Measurements from ENCODE around the gene NKD1.

NKD1 gene

DNA sequence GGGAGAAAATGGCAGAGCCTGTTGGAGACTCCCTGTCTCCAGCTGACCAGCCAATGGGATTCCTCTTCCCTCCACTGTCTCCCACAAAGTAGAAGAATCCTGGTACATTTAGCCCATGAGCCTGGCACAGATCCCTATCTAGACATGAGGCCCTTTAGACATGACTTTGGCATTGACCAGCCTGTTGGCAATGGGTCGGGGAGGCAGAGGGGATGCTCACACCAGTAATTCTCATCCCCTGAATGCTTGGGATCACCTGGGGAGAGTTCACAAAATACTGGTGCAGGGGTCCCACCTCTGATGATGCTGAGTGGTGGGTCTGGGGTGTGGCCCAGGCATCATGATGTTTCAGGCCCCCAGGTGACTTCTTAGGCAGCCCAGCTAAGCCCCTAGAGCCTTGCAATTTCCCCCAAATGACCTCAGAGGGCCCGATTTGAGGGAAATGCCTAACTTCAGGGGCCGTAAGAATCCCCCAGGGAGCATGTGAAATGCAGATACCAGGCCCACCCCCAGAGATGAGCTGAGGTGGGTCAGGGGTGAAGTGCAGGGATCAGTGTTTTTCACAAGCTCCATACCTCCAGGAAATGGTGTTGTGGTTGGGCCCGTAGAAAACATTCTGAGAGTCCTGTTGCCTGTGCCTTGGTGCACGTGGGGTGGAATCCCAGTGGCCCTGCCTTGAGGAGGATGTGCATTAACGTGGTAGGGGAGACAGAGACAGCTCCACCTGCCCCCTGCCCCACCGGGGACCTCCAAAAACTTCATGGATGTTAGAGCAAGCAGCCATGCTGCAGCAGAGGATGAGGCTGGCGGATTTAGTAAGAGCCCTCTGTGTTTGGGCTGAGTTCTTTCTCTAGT lies 90.8 kb downstream of the NKD1 start:
- Histone ChIP-seq H3K27me3 (ENCODE audit: insufficient read depth, low read length) (no peaks in the 10 kb centered on the region), H3K4me3 (ENCODE audit: low read length) (no peak overlapping the region), H2AFZ (ENCODE audit: low read depth, low read length) (no peak overlapping the region), H3K4me1 (ENCODE audit: insufficient read depth, low read length) (no peaks in the 10 kb centered on the region), H3K36me3 (ENCODE audit: insufficient read depth, low read length) (no peaks in the 10 kb centered on the region), H3K9me3 (ENCODE audit: low read length) (no peaks in the 10 kb centered on the region)

DNA sequence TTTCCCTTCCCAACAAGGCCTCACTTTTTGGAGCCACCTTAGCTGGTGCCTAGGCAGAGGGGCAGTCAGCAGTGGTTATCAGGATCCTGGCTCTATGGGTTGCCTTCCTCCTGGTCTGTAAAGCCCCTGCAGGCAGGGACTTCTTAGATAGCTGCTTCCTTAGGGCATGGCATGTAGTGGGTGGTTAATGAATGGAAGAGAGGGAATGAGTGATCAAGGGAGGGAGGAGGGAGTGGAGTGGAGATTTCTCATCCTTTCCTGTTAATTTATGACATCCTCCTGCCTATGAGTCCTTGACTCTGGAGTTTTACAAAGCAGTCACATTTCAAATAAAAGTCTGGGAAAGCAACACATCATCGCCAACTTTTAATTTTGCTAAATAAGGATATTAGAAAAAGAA lies 92.2 kb downstream of the NKD1 start:
- peaks cover 3% of the 10 kb centered on the region for H3K4me1 ChIP-seq (ENCODE audit: insufficient read depth, low read length)
- no peaks in the 10 kb centered on the region for H3K9me3 ChIP-seq (ENCODE audit: low read length)
- H3K4me3 ChIP-seq (ENCODE audit: low read length): no peak overlapping the region
- no peaks in the 10 kb centered on the region for H3K27me3 ChIP-seq (ENCODE audit: insufficient read depth, low read length)
- no peaks in the 10 kb centered on the region for H3K36me3 ChIP-seq (ENCODE audit: insufficient read depth, low read length)
- H2AFZ ChIP-seq (ENCODE audit: low read depth, low read length): no peak overlapping the region

DNA sequence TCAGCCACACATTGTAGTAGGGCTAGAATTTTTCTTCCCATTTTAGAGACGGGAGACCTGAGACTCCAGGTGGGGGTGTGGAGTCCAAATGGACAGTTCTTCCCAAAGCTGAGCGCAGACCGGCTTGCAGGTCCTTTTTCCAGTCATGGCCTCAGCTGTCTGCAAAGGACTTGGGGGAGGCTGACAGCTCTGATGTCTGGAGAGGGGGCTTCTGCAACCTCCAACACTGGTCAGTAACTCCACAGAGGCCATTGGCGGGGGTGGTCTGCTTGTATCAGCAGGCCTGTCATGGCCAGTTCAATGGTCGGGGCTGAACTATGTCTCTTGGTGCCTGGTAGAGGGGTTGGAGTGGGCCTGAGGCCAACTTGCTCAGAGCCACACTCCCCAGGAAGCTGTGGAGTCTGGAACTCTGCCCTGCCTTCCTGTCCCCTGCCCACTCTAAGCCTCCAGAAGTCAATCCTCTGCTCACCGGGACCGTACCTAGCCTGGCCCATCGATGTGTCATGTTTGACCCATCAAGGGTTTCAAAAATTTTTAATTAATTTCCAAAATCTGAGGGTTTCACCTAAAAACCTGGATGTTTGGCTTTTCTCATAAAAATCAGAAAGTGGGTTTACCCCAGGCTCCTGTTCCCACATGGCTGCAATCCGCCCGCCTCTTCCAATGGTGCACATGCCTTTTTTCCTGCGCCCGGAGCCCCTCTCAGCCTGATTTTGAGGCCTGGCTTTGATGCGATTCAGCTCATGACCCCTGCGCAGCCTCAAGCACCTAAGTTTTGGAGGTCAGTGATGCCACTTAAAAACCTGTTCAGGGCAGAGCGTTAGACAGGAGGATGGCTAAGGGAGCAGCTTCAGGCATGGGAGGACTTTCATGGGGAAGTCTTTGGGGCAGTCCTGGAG lies 93.0 kb downstream of the NKD1 start:
- H3K9me3 ChIP-seq (ENCODE audit: low read length): no peaks in the 10 kb centered on the region
- H3K4me3 ChIP-seq (ENCODE audit: low read length): no peak overlapping the region
- H3K4me1 ChIP-seq (ENCODE audit: insufficient read depth, low read length): peaks cover 11% of the 10 kb centered on the region
- H3K27me3 ChIP-seq (ENCODE audit: insufficient read depth, low read length): no peaks in the 10 kb centered on the region
- no peak overlapping the region for H2AFZ ChIP-seq (ENCODE audit: low read depth, low read length)
- no peaks in the 10 kb centered on the region for H3K36me3 ChIP-seq (ENCODE audit: insufficient read depth, low read length)

DNA sequence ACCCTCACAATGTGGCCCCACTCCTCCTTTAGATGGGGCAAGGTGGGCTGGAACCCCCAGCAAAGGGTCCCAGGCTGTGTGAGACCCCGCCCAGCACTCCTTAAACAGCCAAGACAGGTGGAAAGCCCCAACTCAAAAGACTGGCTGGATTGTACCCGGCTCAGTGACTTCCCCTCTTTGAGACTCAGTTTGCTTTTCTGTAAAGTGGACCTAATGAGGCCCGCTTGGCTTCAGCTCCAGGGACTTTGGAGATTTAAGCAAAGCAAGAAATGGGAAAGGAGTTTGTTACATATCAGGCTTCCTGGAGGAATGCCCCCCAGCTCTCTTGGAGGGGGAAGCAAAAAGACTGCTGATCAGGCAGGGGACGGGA lies 93.6 kb downstream of the NKD1 start:
- Histone ChIP-seq H3K9me3 (ENCODE audit: low read length) (no peaks in the 10 kb centered on the region), H3K36me3 (ENCODE audit: insufficient read depth, low read length) (no peaks in the 10 kb centered on the region), H2AFZ (ENCODE audit: low read depth, low read length) (no peak overlapping the region), H3K4me1 (ENCODE audit: insufficient read depth, low read length) (peaks cover 17% of the 10 kb centered on the region), H3K4me3 (ENCODE audit: low read length) (no peak overlapping the region), H3K27me3 (ENCODE audit: insufficient read depth, low read length) (no peaks in the 10 kb centered on the region)

DNA sequence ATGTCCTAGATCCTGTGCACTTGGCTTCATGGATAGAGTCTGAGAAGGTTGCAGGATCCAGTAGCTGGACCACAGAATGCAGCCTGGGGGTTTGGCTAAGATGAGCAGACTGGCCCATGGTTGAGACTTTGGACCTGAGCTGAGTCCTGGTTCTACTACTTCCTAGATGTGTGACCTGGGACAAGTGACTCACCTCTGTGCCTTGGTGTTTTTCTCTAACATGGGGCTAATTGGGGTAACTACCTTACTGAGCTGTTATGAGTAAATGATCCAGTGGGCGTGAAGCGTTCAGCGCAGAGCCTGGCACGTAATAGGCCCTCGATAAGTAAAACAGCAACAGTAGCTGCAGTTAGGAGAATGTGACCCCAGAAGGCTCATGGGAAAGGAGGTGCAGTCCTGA lies 94.2 kb downstream of the NKD1 start:
- peaks cover 17% of the 10 kb centered on the region for H3K4me1 ChIP-seq (ENCODE audit: insufficient read depth, low read length)
- H3K27me3 ChIP-seq (ENCODE audit: insufficient read depth, low read length): no peaks in the 10 kb centered on the region
- no peak overlapping the region for H3K4me3 ChIP-seq (ENCODE audit: low read length)
- H3K36me3 ChIP-seq (ENCODE audit: insufficient read depth, low read length): no peaks in the 10 kb centered on the region
- no peaks in the 10 kb centered on the region for H3K9me3 ChIP-seq (ENCODE audit: low read length)
- no peak overlapping the region for H2AFZ ChIP-seq (ENCODE audit: low read depth, low read length)

DNA sequence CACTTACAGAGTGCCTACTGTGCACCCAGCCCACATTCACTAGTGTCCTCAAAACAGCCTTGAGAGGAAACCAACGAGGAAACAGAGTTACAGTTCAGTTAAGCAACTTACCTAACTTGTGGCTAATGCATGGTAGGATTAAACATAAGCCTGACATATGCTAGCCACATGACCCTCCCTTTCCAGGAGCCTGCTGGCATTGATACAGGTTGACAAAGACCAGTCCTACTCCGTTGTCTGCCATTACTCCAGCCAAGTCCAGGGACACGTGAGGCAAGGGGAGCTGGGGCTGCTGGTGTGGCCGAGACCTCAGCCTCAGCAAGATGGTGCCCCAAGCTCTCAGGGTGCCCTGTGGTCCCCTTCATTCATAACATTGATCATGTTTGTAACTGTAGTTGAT lies 95.0 kb downstream of the NKD1 start:
- Histone ChIP-seq H3K4me1 (ENCODE audit: insufficient read depth, low read length) (peaks cover 17% of the 10 kb centered on the region), H3K4me3 (ENCODE audit: low read length) (no peak overlapping the region), H3K9me3 (ENCODE audit: low read length) (no peaks in the 10 kb centered on the region), H2AFZ (ENCODE audit: low read depth, low read length) (no peak overlapping the region), H3K27me3 (ENCODE audit: insufficient read depth, low read length) (no peaks in the 10 kb centered on the region), H3K36me3 (ENCODE audit: insufficient read depth, low read length) (no peaks in the 10 kb centered on the region)

DNA sequence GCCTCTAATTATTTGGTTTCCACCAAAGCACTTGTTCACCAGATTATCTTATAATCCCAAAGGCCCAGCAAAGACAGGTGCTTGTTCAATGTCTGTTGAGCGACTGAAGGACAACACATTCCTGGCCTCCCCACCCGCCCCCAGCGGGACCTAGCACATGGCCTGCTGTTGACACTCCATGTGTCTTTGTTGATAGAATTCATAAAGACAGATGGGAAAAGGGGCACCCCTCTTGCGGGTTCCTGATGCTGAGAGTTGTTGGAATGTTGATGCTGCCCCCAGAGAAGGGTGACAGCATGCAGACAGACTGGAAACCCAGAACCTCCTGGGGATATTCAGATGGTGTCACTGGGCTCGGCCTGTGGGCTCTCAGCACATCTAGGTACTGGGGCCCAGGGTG lies 96.0 kb downstream of the NKD1 start:
- H2AFZ ChIP-seq (ENCODE audit: low read depth, low read length): no peak overlapping the region
- no peak overlapping the region for H3K4me3 ChIP-seq (ENCODE audit: low read length)
- no peaks in the 10 kb centered on the region for H3K9me3 ChIP-seq (ENCODE audit: low read length)
- no peaks in the 10 kb centered on the region for H3K27me3 ChIP-seq (ENCODE audit: insufficient read depth, low read length)
- H3K4me1 ChIP-seq (ENCODE audit: insufficient read depth, low read length): peaks cover 17% of the 10 kb centered on the region
- H3K36me3 ChIP-seq (ENCODE audit: insufficient read depth, low read length): no peaks in the 10 kb centered on the region

DNA sequence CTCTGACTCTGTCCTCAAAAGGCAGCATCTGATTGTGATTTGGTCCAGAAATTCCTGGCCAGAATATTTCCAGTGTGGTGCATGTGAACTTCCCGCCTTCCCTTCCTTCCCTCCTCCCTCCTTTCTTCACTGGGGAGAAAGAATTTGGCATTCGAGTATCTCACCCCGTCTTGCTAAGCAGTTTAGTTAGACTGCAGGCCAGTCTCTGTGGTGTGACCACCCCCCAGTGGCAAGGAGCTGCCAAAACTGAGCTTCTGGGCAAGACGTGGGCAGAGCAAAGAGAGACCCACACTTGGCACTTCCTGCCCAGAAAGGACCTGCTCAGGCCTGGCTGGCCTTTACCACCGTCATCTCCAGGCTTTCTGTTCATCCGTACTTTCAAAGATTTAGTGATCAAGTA lies 96.5 kb downstream of the NKD1 start:
- Histone ChIP-seq H3K4me3 (ENCODE audit: low read length) (no peak overlapping the region), H3K4me1 (ENCODE audit: insufficient read depth, low read length) (peaks cover 17% of the 10 kb centered on the region), H3K36me3 (ENCODE audit: insufficient read depth, low read length) (no peaks in the 10 kb centered on the region), H3K9me3 (ENCODE audit: low read length) (no peaks in the 10 kb centered on the region), H3K27me3 (ENCODE audit: insufficient read depth, low read length) (no peaks in the 10 kb centered on the region), H2AFZ (ENCODE audit: low read depth, low read length) (no peak overlapping the region)

DNA sequence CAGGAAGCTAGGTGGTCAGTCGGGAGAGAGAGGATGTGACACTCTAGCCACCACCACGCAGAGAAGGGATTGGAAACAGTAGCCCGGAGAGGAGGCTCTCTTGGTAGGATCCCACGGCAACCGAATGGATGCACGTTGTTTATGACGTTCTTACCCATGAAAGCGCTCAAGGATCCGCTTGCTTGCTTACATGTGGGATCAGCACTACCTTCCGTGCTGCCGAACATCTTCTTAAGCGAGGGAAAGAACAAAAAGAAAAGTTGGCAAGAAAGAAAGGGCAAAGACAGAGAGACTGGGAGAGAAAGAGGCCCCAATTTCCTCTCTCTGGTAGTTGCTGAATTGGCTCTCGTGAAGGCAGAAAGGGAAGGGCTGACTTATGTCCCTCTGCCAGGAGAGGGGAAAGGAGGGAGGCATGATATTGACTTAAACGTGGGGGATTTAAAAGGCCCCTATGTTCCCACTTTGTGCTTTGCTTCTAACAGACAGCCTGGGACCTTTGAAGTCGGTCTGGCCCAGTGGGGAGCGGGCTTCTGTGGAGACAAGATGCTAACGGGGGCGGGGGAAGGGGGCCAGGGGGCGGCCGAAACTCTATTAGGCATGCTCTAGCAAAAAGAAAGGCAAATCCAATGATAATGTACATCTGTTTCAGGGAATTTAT lies 97.5 kb downstream of the NKD1 start:
- peaks cover 17% of the 10 kb centered on the region for H3K4me1 ChIP-seq (ENCODE audit: insufficient read depth, low read length)
- no peaks in the 10 kb centered on the region for H3K27me3 ChIP-seq (ENCODE audit: insufficient read depth, low read length)
- H3K36me3 ChIP-seq (ENCODE audit: insufficient read depth, low read length): no peaks in the 10 kb centered on the region
- H2AFZ ChIP-seq (ENCODE audit: low read depth, low read length): peak overlapping the region; percentile 41
- no peaks in the 10 kb centered on the region for H3K9me3 ChIP-seq (ENCODE audit: low read length)
- peak overlapping the region; percentile 16 for H3K4me3 ChIP-seq (ENCODE audit: low read length)

DNA sequence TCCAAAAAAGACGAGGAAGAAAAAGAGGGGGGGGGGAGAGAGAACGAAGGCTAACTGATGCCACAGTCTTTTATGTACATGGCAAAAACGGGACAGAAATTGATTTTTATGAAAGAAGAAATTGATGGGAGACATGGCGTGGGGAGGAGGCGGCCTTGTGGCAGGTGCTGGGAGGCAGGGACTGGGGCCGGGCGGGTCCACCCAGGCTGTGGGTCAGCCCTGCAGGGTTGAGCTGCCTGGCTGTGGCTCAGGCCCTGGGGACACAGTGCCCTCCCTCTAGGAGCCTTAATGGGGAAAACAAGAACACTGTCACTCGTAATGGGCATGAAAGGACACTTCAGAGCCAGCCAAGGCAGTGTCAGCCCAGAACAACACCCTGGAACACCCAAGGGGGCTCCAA lies 98.1 kb downstream of the NKD1 start:
- no peaks in the 10 kb centered on the region for H3K36me3 ChIP-seq (ENCODE audit: insufficient read depth, low read length)
- H3K9me3 ChIP-seq (ENCODE audit: low read length): no peaks in the 10 kb centered on the region
- peaks cover 17% of the 10 kb centered on the region for H3K4me1 ChIP-seq (ENCODE audit: insufficient read depth, low read length)
- H2AFZ ChIP-seq (ENCODE audit: low read depth, low read length): no peak overlapping the region
- H3K27me3 ChIP-seq (ENCODE audit: insufficient read depth, low read length): no peaks in the 10 kb centered on the region
- no peak overlapping the region for H3K4me3 ChIP-seq (ENCODE audit: low read length)

DNA sequence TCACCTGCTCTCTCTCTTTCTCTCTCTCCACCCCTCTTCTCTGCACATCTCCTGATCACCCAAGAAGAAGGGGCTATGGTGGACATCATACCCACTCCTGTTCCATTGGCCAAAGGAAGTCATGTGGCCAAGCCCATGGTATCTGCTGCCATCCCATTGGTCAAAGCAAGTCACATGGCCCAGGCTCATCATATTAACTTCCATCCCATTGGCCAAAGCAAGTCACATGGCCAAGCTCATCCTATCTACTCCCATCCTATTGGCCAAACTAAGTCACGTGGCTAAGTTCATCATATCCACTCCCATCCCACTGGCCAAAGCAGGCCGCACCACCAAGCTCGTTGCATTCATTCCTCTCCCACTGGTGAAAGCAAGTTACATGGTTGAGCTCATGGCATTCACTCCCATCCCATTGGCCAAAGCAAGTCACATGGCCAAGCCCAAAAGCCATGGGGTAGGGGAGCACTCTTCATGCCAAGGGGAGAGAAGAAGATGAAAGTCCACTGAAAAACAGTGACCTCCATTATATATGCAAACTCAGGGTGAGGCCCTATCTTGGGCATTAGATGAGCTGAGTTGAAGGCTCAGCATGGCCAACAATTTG lies 103.7 kb downstream of the NKD1 start:
- Histone ChIP-seq H3K36me3 (ENCODE audit: insufficient read depth, low read length) (no peaks in the 10 kb centered on the region), H3K4me3 (ENCODE audit: low read length) (no peak overlapping the region), H3K27me3 (ENCODE audit: insufficient read depth, low read length) (no peaks in the 10 kb centered on the region), H3K4me1 (ENCODE audit: insufficient read depth, low read length) (no peaks in the 10 kb centered on the region), H2AFZ (ENCODE audit: low read depth, low read length) (no peak overlapping the region), H3K9me3 (ENCODE audit: low read length) (peaks cover 4% of the 10 kb centered on the region)

DNA sequence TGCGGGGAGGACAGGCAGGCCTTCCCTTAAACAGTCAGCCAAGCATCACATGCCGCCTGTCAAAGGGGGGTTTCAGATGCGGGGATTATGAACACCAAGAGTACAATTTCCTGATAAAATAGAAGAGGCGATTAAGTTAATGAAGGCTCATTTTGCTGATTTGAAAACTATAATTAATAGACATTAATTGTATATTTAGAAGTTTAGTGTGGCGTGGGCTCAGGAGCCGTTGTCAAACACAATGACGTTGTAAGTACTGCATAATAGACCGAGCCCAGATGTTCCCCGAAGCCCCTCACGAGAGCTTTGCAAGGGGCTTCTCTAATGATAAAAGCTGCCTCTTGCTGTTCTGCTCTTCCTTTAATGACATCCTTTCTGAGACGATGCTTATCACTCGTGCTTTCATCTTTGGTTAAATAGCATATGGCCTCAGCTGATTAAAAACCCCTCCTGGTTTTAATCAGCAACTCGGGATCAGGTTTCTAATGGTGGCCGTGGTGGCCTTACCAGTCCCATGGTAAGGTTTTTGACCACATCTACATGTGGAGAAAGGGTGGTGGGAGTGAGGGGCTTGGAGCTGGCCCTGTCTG lies 104.7 kb downstream of the NKD1 start:
- H3K4me1 ChIP-seq (ENCODE audit: insufficient read depth, low read length): no peaks in the 10 kb centered on the region
- H3K36me3 ChIP-seq (ENCODE audit: insufficient read depth, low read length): no peaks in the 10 kb centered on the region
- no peak overlapping the region for H3K4me3 ChIP-seq (ENCODE audit: low read length)
- no peaks in the 10 kb centered on the region for H3K27me3 ChIP-seq (ENCODE audit: insufficient read depth, low read length)
- H2AFZ ChIP-seq (ENCODE audit: low read depth, low read length): no peak overlapping the region
- H3K9me3 ChIP-seq (ENCODE audit: low read length): peaks cover 4% of the 10 kb centered on the region

All from neuron (in vitro differentiated cells).